Activated naive CD8-positive, alpha-beta T cell treated with anti-CD3 and anti-CD28 coated beads, Interleukin-2, amount 10 ng/mL, durations not matched to agents 7 days and 5 days (primary cell): ENCODE results near the gene LRRIQ3. TPM values are rescaled to one million over a fixed set of nuclear protein-coding genes. Genes with fewer than 3 reads are reported as not detected.

Source experiments
- ATAC-seq: fragments of 150-1000 bp; cut with Tn5 transposase; one replicate; pipeline ENCODE4 v1.10.0; 2021; ENCODE audit warnings: low read depth, moderate library complexity
- POLR2A ChIA-PET: fragments of 350-600 bp; sonication (Branson Sonifier 250); formaldehyde crosslinking; loops from one replicate; lab custom pipeline; 2021; ENCODE audit warnings: antibody characterized with exemption; lab: Charles Lee
- DNase-seq: peaks from one replicate; pipeline ENCODE4 v3.0.0; 2021
- H3K27ac Mint-ChIP-seq: one replicate; pipeline ENCODE4 v1.8.0; 2022; ENCODE audit warnings: mild to moderate bottlenecking, mixed read lengths
- H3K27me3 Mint-ChIP-seq: one replicate; pipeline ENCODE4 v1.8.0; 2022; ENCODE audit warnings: mild to moderate bottlenecking, moderate library complexity, mixed read lengths
- H3K36me3 Mint-ChIP-seq: one replicate; pipeline ENCODE4 v1.8.0; 2021; ENCODE audit warnings: mild to moderate bottlenecking, mixed read lengths
- H3K4me1 Mint-ChIP-seq: one replicate; pipeline ENCODE4 v1.8.0; 2021; ENCODE audit warnings: mixed read lengths
- H3K4me3 Mint-ChIP-seq: one replicate; pipeline ENCODE4 v1.8.0; 2022; ENCODE audit warnings: mild to moderate bottlenecking, moderate library complexity, mixed read lengths
- H3K9me3 Mint-ChIP-seq: one replicate; pipeline ENCODE4 v1.8.0; 2021; ENCODE audit warnings: mixed read lengths
- total RNA-seq, 2 experiments: library from RNA; stranded (reverse); gene quantifications; one replicate each; pipeline ENCODE4 v1.2.3, GENCODE V29; 2021

Gene LRRIQ3
- total RNA-seq, 2 experiments from 2014 or later = 1.7 to 1.8 TPM

DNA sequence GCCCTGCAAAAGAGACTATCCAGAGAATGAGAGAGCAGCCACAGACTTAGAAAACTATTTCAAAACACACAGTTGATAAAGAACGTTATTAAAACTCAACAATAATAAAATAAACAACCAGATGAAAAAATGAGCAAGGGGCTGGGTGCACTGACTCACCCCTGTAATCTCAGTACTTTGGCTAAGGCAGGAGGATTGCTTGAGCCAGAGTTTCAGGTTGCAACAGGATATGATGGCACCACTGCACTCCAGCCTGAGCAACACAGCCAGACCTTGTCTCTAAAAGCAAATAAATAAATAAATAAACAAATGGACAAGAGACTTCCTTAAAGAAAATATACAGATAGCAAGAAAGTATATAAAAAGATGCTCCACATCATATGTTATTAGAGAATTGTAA is 144.6 kb downstream of the LRRIQ3 start:
- no peak for ATAC-seq
- Mint-ChIP-seq H3K4me3 (no peak overlapping the region), H3K27ac (no peak overlapping the region), H3K4me1 (no peaks in the 10 kb centered on the region), H3K27me3 (no peaks in the 10 kb centered on the region), H3K36me3 (no peaks in the 10 kb centered on the region), H3K9me3 (no peaks in the 10 kb centered on the region)
- DNase-seq = no peak
- POLR2A ChIA-PET = no interaction called here

DNA sequence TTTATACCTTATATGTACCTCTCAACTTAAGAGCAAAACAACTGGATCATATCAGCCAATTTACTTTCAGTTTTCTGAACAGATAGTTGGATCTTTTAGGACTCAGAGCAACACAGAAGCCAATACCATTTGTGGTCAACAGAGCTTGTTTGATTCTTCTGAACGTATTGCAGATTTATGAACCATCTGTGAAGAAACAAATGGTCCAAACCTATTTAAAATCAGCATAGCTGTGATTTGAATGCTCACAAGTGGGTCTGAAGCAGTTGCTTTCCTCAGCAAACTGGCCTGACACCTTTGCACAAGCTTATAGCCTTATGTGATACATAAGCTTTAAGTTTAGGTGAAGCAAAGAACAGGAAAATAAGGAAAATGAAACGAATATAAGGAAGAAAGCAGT is 147.6 kb downstream of the LRRIQ3 start:
- H3K36me3 Mint-ChIP-seq = no peaks in the 10 kb centered on the region
- H3K27ac Mint-ChIP-seq = no peak overlapping the region
- no peak overlapping the region for H3K4me3 Mint-ChIP-seq
- POLR2A ChIA-PET = no interaction called here
- H3K4me1 Mint-ChIP-seq = no peaks in the 10 kb centered on the region
- no peak for ATAC-seq
- no peaks in the 10 kb centered on the region for H3K27me3 Mint-ChIP-seq
- no peak for DNase-seq
- H3K9me3 Mint-ChIP-seq = no peaks in the 10 kb centered on the region

DNA sequence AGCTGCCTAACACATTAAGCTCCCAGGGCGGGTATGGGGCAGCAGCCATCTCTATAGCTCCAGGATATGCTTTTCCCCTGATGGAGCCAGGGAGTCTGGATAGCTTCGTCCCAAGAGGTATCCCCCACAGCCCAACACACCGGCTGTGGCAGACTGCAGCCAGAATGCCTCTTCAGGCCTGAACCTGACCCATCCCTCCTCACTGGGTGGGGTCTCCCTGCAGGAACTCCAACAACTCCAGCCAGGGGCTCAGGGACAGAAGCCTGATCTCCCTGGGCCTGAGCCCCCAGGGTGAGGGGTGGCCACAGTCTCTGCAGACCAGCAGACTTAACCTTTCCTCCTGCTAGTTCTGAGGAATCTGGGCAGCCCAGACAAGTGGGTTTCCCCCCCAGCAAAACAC is 159.9 kb downstream of the LRRIQ3 start:
- H3K9me3 Mint-ChIP-seq = peaks cover 16% of the 10 kb centered on the region
- POLR2A ChIA-PET = no interaction called here
- H3K27ac Mint-ChIP-seq = no peak overlapping the region
- H3K4me1 Mint-ChIP-seq = no peaks in the 10 kb centered on the region
- H3K27me3 Mint-ChIP-seq = no peaks in the 10 kb centered on the region
- no peak for ATAC-seq
- H3K36me3 Mint-ChIP-seq = no peaks in the 10 kb centered on the region
- no peak overlapping the region for H3K4me3 Mint-ChIP-seq
- DNase-seq = no peak

GRCh38 chr1:74012583-74012982 is 185.4 kb downstream of the LRRIQ3 start:
- no peak overlapping the region for H3K27ac Mint-ChIP-seq
- POLR2A ChIA-PET = no interaction called here
- no peak for DNase-seq

GRCh38 chr1:74011736-74012135 is 186.2 kb downstream of the LRRIQ3 start:
- POLR2A ChIA-PET = no interaction called here

More at GRCh38 chr1:74012583-74012982, 185.4 kb downstream of the LRRIQ3 start:
- no peaks in the 10 kb centered on the region for H3K27me3 Mint-ChIP-seq
- ATAC-seq = no peak
- H3K9me3 Mint-ChIP-seq = no peaks in the 10 kb centered on the region
- H3K36me3 Mint-ChIP-seq = no peaks in the 10 kb centered on the region
- peaks cover 3% of the 10 kb centered on the region for H3K4me1 Mint-ChIP-seq
- no peak overlapping the region for H3K4me3 Mint-ChIP-seq

DNA sequence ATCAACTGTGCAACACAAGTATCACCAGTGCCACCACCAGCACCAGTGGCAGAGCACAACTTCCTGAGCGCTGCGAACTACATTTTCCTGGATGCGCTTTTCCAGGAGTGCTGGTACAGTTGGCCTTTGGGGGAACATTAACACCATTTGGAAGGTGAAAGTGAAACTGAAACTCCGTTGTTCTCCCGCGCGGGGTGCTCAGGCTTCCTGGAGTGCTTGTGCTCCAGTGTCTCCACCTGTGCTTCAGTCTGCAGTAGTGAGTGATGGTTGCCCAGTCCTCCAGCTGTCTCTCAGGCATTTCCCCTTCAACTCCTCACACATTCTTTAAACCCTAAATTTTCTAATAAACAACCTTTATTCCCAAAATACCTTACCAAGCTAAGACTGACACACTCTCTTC is 187.8 kb downstream of the LRRIQ3 start:
- no peaks in the 10 kb centered on the region for H3K9me3 Mint-ChIP-seq
- peak overlapping the region; percentile 58 for H3K4me3 Mint-ChIP-seq
- POLR2A ChIA-PET = no interaction called here
- peak overlapping the region; percentile 42 for H3K27ac Mint-ChIP-seq
- H3K27me3 Mint-ChIP-seq = no peaks in the 10 kb centered on the region
- ATAC-seq (peak; percentile 58), DNase-seq (no peak)
- H3K36me3 Mint-ChIP-seq = no peaks in the 10 kb centered on the region
- H3K4me1 Mint-ChIP-seq = peaks cover 3% of the 10 kb centered on the region

More at GRCh38 chr1:74011736-74012135, 186.2 kb downstream of the LRRIQ3 start:
- Mint-ChIP-seq H3K27me3 (no peaks in the 10 kb centered on the region), H3K36me3 (no peaks in the 10 kb centered on the region), H3K4me1 (peaks cover 3% of the 10 kb centered on the region), H3K27ac (no peak overlapping the region), H3K4me3 (no peak overlapping the region), H3K9me3 (no peaks in the 10 kb centered on the region)
- ATAC-seq = no peak
- no peak for DNase-seq

DNA sequence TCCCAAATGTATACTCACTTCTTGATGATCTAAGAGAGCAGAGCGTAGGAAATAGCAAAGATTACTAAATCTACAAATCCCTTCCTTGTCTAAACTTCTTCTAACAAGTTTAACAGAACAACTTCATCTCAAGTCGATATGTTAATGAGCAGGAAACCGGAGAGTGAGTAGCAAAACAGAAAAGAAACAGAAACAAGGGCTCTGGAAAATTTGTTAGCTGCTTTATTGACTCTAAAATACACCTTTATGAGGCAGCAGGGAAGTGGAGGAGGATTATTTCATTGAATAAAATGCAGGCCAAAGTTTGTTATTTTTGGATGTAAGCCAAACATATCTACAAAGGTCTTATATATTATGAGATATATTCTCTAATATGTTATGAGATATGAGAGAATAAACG is 192.4 kb downstream of the LRRIQ3 start:
- Mint-ChIP-seq H3K4me1 (peaks cover 3% of the 10 kb centered on the region), H3K27me3 (no peaks in the 10 kb centered on the region), H3K4me3 (no peak overlapping the region), H3K9me3 (no peaks in the 10 kb centered on the region), H3K27ac (no peak overlapping the region), H3K36me3 (no peaks in the 10 kb centered on the region)
- no peak for ATAC-seq
- POLR2A ChIA-PET = no interaction called here
- no peak for DNase-seq

GRCh38 chr1:74003806-74004205 is 194.2 kb downstream of the LRRIQ3 start:
- ATAC-seq (no peak), DNase-seq (no peak)
- no peaks in the 10 kb centered on the region for H3K9me3 Mint-ChIP-seq
- H3K4me3 Mint-ChIP-seq = no peak overlapping the region
- no peak overlapping the region for H3K27ac Mint-ChIP-seq
- no peaks in the 10 kb centered on the region for H3K36me3 Mint-ChIP-seq
- H3K4me1 Mint-ChIP-seq = no peaks in the 10 kb centered on the region
- H3K27me3 Mint-ChIP-seq = no peaks in the 10 kb centered on the region
- POLR2A ChIA-PET = no interaction called here

DNA sequence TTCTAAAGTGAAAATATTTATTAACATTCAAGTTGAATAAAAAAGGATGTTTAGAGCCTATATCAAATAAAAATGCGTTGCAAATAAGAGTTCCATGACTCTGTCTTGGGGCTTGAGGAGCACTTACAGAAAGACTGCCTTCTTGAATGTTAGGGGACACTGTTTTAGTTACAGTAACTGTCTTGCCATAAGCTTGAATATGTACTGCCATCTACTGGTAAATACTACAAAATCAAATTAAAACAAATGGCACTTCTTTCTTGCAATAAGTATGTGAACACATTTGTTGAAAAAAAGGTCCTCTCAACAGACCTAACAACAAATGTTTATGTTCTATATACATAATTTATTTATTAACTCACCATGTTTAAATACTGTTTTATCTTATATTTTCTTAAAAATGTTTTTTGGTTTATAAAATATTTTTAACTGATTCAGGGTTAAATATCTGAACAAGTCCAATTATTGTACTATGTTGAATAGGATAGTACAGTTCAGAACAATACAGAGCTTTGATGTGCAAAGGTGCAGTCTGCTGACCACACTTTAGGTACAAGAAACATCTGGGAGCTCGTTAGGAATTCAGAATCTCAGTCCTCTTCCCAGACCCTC is 199.5 kb downstream of the LRRIQ3 start:
- POLR2A ChIA-PET = no interaction called here
- ATAC-seq (no peak), DNase-seq (no peak)
- Mint-ChIP-seq H3K4me1 (no peaks in the 10 kb centered on the region), H3K27ac (no peak overlapping the region), H3K27me3 (no peaks in the 10 kb centered on the region), H3K9me3 (no peaks in the 10 kb centered on the region), H3K4me3 (no peak overlapping the region), H3K36me3 (no peaks in the 10 kb centered on the region)

- ATAC-seq (no peak), DNase-seq (no peak)
- no peak overlapping the region for H3K27ac Mint-ChIP-seq
- H3K27me3 Mint-ChIP-seq = no peaks in the 10 kb centered on the region
- no peaks in the 10 kb centered on the region for H3K9me3 Mint-ChIP-seq
- H3K4me3 Mint-ChIP-seq = no peak overlapping the region
- no peaks in the 10 kb centered on the region for H3K36me3 Mint-ChIP-seq
- POLR2A ChIA-PET = no interaction called here
- no peaks in the 10 kb centered on the region for H3K4me1 Mint-ChIP-seq
Observed at GRCh38 chr1:73980324-73981040, 217.5 kb downstream of the LRRIQ3 start.

DNA sequence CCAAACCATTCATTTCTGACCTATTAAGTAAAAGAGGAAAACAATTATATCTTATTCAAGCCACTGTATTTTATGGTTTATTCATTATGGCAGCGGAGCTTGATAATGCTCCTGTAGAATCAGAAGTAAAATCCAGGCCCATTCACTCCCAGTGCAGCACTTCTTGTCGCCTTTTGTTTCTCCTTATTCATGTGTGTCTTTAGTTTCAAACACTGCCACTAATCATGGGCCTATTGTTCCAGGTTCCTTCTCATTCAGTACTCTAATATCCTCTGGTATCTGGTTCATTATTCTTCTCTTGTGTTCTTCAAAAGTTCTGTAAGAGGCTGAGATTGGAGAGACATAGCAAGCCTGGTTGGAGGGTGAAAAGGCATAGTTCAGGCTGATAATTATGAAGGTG is 218.3 kb downstream of the LRRIQ3 start:
- H3K4me3 Mint-ChIP-seq = no peak overlapping the region
- H3K27me3 Mint-ChIP-seq = no peaks in the 10 kb centered on the region
- H3K9me3 Mint-ChIP-seq = no peaks in the 10 kb centered on the region
- POLR2A ChIA-PET = no interaction called here
- H3K27ac Mint-ChIP-seq = no peak overlapping the region
- no peaks in the 10 kb centered on the region for H3K4me1 Mint-ChIP-seq
- DNase-seq = no peak
- no peaks in the 10 kb centered on the region for H3K36me3 Mint-ChIP-seq
- ATAC-seq = no peak

DNA sequence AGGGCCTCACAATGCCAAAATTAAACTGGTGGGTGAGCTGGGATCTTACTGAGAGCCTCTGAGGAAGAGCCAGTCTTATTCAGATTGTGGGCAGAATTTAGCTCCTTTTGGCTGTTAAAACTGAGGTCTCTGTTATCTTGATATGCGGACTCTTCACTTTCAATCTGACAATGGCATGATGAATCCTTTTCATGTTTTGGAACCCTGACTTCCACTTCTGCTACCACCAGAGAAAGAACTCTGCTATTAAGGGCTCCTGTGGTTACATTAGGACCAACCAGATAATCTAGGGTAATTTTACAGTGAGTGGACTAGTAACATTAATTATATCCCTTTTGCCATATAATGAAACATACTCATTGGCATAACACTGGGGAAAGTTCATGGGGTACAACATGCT is 219.0 kb downstream of the LRRIQ3 start:
- DNase-seq (no peak), ATAC-seq (no peak)
- H3K36me3 Mint-ChIP-seq = no peaks in the 10 kb centered on the region
- H3K27ac Mint-ChIP-seq = no peak overlapping the region
- H3K4me1 Mint-ChIP-seq = no peaks in the 10 kb centered on the region
- H3K4me3 Mint-ChIP-seq = no peak overlapping the region
- H3K27me3 Mint-ChIP-seq = no peaks in the 10 kb centered on the region
- no peaks in the 10 kb centered on the region for H3K9me3 Mint-ChIP-seq
- POLR2A ChIA-PET = no interaction called here
